GM19193 (cell line): Measurements from ENCODE around the gene LAPTM4A.
A peak's percentile ranks its signal among the peaks of the same experiment; 100 is the strongest.

Experiments
- POLR2A ChIP-seq: IDR thresholded peaks from 4 replicates; pipeline ENCODE4 v1.6.1; 2011; ENCODE audit not compliant: insufficient read depth, insufficient read length; ENCODE audit errors: extremely low read depth

LAPTM4A gene

GRCh38 chr2:20018601-20019152 is 32.8 kb downstream of the LAPTM4A start:
- TF ChIP-seq POLR2A: no peak

DNA sequence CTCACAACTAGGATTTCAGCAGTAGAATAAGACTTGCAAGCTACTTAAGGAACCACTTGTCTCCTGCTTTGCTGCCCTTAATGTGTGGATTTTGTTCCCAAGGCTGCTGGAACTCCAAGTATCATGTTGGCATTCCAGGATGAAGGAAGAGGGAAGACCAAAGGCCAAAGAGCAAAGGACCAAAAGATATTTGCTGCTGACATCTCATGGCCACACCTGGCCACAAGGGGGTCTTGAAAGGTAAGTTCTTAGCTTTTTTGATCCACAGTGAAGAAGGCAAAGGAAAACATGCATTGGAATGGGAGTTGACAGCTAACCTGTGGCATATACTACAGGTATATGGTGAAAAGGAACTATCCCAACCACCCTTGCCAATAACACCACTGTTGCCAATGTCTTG is 35.1 kb downstream of the LAPTM4A start:
- TF ChIP-seq POLR2A: no peak

- TF ChIP-seq POLR2A: no peak
Measured at GRCh38 chr2:20015482-20016083, 35.8 kb downstream of the LAPTM4A start.

DNA sequence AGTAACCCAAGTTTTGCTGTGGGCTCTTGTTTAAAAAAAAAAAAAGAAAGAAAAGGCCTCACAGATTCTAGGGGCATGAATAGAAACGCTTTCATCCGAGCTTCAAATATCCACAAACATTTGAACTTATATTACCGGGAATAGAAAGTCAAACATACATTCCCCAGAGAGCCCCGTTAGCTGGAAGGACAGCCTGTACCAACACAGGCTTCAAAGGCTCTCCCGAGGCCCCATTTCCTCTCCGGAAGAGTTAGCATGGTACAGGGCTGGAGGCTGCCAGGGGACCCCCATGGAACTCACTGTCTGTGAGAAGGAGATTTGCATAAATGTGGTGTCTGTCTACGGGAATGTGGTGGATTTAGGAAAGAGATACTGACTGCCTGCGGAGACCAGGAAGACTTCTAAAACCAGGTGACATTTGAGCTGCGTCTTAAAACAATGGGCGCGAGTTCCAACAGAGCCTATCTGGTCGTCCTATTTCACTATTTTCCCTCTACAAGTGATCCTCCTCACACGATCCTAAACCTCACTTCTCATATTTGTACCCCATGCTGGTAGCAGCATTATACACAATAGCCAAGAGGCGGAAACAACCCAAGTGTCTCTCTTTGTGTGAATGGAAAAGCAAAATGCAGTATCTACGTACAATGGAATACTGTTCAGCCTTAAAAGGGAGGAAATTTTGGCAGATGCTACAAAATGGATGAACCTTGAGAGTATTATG is 38.1 kb downstream of the LAPTM4A start:
- no peak for TF ChIP-seq POLR2A

DNA sequence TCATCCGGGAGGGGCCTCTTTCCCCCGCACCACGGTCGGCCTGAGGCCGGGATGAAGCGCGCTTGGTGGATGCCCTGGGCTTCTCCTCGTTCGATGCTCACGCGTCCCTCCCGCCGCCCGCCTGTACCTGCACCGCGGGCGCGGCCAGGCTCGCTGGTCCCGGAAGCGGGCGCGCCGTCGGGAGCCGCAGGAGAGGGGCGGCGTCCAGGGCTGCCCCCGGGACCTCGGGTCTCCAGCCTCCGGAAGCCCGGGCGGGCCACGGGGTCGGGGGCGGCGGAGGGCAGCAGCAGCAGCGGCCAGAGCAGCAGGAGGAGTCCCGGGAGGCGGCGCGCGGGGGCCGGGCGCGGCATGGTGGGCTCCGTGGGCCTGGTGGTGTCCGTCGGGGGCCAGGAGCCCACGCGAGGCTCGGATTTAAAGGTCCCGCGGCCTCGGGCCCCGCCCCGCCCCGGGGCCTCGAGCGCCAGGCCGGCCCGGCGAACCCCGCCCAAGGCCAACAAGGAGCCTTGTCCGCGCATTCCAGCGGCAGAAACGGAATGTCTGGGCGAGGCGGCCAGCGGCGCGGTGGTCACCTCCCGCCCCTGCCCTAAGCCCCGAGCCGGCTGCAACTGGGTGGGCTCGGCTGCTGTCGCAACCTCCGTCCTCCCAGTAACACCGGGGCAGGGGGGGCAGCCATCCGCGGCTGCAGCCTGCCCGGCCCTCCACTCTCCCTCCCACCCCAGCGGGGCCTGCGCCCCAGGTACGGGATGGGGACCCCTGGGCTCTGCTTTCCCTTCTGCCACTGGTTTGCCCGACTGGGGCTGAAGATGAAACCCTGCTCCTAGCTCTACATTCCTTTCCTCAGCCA is 38.9 kb downstream of the LAPTM4A start, which contains the start of gene MATN3:
TSS of gene MATN3 (minus strand) at position 387 of the 844 bp plus-strand sequence. CDS start at position 350, 37 bp downstream.
- no peak for TF ChIP-seq POLR2A

DNA sequence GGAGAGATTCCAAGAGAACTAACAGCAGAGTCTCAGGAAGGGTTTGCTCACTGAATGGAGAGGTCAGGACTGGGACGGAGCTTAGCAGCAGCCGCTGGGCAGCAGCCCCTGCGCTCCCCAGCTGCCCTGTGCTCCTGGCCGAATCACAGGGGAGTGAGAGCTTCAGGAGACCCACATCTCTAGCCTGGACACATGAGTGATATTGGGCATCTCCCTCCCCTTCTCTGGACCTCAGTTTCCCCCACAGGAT is 39.5 kb downstream of the LAPTM4A start:
- no peak for TF ChIP-seq POLR2A

- TF ChIP-seq POLR2A: no peak
Measured at GRCh38 chr2:20011276-20012031, 40.0 kb downstream of the LAPTM4A start.

DNA sequence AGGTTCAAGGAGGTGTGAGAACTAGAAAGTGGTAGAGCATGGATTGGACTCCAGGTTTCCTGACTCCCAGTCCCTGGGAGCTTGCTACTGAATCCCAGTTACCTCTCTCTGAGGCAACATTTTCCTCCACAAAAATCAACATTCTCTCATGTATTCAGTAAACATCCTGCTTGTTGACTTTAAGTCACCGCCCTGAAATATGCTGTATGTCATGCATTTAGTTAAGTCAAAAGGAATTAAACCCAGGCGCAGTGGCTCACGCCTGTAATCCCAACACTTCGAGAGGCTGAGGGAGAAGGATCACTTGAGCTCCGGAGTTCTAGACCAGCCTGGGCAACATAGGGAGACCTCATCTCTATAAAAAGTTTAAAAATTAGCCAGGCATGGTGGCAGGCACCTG is 42.7 kb downstream of the LAPTM4A start:
- no peak for TF ChIP-seq POLR2A

DNA sequence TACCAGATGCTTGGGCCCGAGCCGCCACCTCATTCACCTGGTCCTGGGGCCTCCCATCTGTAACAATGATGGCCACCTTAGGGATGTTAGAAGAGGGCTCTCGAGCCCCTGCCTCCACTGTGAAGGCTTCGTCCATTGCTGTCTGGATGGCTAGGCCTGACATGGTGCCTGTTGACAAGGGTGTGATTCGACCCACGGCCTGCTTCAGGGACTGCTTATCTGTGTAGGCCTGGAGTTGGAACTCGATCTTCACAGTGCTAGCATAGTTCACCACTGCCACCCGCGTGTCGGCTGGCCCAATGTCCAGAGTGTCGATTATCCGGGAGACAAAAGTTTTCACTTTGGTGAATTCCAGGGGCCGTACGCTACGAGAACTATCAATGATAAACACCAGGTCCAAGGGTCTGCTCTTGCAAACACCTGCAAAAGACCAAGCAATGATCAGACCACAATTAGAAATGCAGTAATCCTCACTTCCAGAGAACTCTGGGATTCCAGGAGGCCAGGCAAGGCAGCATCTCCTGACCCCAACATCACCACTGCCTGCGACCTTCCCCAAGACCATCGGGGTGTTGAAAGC is 45.4 kb downstream of the LAPTM4A start:
- TF ChIP-seq POLR2A: no peak

DNA sequence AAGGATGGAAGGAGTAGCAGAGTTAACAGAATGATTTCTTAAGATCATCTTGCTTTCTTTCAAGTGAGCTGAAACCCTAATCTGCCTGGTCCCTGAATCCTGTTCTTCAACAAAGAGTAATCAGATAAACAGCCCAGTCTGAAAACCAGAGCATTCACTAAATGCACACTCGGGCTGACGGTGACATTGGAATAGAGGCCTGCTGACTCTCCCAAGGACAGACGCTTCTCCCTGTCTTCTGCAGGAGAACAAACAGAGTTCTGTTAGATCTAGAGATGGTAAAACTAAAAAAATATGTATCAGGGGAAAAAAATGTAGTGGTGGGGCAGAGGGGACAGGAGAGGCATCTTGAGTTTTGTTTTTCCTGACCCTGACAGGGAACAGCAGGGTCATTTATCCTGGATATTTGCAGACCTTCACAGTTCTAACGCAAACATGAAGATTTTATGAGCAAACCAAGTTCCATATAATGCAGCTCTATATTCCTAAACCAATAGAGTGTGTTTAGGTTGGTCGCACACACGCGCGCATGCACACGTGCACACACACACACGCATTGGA is 46.3 kb downstream of the LAPTM4A start:
- TF ChIP-seq POLR2A: no peak

DNA sequence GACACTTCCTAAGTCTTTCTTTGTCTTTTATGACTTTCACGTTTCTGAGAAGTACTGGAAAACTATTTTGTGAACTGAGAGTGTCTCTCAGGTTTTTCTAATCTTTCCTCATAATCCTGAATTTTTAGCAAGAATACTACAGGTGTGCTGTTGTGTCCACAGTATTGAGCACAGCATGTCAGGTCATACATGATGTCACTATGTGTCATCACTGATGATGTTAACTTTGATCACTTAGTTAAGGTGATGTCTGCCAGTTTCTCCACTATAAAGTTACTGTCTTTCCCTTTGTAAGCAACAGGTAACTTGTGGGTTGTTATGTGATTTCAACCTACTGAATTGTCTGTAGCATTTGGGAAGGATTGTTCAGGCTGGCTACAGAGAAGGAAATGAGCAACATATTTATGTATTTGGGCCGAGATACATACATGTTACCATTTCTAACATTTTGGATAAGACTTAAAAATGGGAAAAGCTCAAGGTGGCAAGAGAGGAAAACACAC is 50.0 kb downstream of the LAPTM4A start:
- TF ChIP-seq POLR2A: no peak

DNA sequence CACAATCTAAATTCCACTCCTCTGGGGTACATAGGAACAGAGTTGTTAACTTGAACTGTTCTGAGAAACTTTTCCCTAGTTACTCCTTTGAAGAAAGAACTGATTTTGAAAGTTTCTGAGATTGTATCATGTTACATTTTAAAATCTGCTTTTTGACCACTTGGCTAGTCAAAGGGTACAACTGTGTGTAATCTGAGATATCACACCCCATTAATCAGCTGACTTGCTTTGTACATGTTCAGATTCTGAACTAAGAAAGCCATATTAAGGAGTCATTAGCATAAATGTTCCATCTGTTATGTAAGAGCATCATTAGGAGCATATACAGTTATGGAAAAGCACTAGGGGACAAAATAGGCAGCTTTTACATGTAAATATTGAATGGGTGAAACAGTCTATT is 57.7 kb downstream of the LAPTM4A start:
- no peak for TF ChIP-seq POLR2A

- TF ChIP-seq POLR2A: no peak
Measured at GRCh38 chr2:19991895-19992294, 59.5 kb downstream of the LAPTM4A start.

DNA sequence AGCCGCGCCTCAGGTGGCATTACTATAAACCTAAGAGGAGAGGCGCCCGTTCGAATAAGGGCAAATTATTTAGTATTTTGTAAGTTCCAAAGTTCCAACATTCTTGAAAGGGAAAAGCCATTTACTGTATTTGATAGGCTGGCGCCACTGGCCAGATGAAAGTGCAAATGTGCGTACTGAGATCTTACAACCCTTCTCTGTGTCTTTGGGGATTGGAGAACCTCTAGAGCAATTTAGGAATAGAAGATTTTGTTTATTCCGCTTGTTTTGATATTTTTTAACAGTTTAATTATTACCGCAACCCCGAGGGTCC is 61.1 kb downstream of the LAPTM4A start:
- TF ChIP-seq POLR2A: no peak

- peak; percentile 73 for TF ChIP-seq POLR2A
Measured at GRCh38 chr2:19989667-19990415, 61.6 kb downstream of the LAPTM4A start, which contains the start of gene WDR35. WDR35 (minus strand) TSS chr2:19990105; CDS start chr2:19990015, 90 bp downstream.
